ENCODE results near the gene KRI1.

The KRI1 gene

DNA sequence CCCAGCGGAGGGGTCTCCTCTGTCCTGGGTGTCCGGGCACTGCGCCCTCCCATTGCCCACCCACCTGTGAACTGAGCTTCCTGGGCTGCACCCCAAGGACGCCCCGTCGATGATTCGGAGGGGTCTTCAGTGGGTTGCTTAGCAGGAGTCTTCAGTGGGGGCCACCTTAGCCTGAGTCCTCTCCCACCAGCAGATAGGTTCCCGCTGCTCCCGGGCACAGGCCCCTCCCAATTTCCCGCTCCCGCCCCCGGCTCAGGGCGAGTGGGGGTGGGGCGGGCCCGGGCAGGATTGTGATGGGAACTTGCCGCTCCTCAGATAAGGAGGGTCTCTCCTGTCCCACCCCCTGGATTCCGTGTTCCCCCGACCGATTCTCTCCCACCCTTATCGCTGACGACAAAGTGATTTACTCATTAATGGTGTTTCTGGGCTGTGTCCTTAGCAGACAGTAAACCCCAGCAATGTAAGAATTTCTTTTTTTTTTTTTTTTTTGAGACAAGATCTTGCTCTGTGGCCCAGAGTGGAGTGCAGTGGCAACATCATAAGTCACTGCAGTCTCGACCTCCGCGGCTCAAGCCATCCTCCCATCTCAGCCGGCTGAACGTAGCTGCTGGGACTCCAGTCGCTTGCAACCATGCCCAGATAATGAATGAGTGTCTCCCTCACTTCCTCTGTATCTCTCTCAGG lies 47.9 kb downstream of the KRI1 start:
- DNase-seq = peak in 1 of 2 experiments; percentile 15

DNA sequence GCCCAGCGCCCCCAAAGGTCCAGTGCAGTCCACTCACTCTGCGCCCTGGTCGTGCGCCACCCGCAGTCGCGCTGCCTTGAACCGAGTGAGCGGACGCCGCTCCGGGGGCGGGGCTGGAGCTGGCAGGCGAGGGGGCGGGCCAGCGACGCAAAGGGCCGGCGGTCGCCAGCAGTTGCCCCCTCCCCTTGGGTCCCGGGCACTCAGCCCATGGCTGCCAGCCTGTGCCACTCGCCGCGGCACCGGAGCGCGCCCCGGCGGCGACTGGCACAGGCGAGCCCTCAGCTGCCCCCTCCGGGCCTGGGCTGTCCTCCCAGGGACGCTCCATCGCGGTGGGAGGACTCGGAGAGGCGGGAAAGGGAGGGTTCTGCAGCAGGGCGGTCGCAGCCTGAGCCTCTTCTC lies 48.5 kb downstream of the KRI1 start, which contains the start of gene S1PR5:
Gene S1PR5 (minus strand): TSS at position 87 of the 399 bp plus-strand sequence. CDS start 2,436 bp downstream, outside the sequence.
- no peak for DNase-seq

DNA sequence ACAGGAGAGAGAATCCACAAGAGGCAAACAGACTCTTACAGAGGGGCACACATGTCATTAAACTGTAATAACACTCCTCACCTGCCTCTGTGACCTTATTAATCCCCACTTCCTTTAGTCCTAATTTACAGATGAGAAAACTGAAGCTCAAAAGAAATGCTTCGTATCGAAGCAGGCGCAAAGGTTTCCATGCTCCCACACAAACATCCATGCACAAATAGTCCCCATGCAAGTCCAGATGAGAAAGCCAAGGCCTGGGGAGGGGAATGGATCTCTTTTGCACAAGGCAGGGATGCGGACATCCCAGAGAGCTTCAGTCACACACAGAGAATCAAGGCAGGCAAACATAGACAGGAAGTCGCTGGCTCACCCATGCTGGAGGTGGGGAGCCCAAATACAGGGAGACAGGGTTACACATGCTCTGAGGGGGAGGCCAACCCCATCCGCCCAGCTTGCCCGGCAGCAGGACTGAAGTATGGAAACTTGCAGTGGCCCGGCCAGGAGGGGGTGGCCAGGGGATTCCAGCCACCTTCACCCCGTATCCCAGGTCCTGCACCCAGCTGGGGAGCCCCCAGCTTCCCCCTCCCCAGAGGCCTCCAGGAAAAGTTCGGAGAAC lies 49.0 kb downstream of the KRI1 start:
- no peak for DNase-seq

DNA sequence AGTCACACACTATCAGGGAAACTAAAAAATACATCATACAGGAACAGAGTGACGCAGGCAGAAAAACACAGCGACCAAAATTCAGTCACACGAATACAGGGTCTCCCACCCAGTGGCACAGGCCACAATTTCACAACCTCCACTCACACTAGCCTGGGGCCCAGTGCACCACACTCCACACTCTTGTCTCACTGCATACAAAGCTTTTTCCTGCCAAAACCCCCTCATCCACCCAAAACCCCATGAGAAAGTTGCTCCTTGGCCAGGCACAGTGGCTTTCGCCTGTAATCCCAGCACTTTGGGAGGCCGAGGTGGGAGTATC lies 49.8 kb downstream of the KRI1 start:
- DNase-seq = no peak

DNA sequence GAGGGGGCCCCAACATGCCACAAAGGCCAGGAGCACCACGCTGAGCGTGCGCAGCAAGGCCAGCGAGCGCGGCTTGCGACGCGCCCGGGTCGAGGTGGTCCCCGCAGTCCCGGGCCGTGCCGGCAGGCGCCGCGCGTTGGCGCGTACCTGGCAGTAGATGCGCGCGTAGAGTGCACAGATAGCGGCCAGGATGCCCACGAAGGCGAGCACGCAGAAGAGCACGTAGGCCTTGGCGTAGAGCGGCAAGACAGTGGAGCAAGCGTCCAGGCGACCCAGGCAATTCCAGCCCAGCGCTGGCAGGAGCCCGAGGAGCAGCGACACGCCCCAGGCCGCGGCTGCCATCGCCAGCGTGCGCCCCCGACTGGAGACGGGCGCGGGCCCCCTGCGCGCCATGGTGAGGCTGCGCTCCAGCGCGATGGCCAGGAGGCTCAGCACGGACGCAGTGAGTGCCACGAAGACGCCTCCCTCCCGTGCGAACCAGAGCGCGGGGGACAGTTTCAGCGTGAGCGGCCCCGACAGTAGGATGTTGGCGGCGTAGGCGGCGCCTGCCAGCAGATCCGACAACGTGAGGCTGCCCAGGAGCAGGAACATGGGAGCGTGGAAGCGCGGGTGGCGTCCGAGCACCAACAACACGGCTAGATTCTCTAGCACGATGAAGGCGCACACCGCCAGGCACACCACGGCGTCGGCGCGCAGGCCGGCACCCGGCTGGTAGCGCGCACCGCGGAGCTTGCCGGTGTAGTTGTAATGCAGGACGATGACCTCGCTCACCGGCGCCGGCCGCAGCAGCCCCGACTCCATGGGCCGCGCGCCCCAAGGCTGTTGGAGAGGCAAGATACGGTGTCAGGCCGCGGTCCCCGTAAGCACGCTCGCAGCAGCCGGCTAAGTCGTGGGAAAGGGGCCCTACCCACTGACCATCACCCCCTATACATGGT lies 51.3 kb downstream of the KRI1 start:
- peak; percentile 33 to 45 for DNase-seq

DNA sequence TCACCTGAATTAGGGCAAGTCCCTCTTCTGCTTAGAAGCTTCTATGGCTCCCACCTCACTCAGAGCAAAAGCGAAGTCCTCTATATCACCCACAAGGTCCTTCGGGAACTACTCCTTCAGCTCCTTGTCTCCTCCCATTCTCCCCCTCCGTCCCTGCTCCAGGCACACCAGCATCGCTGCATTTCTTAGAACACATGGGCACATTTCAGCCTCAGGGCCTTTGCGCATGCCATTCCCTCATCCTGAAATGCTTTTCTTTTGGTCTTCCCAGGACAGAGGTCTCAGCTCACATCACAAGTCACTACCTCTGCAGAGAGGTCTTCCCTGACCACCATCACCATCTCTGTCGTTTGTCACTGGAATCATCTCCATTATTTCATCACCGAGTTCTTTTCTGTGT lies 52.6 kb downstream of the KRI1 start:
- DNase-seq = no peak

DNA sequence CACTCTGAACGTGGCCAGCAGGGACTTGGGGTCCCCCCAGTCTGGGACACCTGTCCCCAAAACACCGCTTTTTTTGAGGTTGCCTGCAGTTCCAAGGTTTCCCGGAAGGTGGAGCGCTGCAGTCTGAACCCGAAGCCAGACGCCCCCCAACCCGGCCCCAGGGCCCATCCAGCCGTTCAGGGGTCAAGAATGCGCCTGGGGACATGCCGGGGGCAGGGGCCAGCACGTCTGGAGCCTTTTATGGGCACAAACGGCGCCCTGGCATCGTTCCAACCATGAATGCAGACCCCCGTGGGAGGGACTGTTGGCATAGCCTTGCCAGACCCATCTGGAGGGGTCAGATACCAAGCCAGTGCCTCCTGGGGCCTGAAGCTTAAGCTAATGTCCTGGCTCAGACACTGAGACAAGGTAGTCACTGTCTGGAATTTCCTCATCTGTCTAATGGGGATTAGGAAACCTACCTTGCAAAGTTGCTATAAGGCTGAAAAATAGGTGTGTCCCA lies 55.5 kb downstream of the KRI1 start:
- DNase-seq = peak; percentile 71 to 76

DNA sequence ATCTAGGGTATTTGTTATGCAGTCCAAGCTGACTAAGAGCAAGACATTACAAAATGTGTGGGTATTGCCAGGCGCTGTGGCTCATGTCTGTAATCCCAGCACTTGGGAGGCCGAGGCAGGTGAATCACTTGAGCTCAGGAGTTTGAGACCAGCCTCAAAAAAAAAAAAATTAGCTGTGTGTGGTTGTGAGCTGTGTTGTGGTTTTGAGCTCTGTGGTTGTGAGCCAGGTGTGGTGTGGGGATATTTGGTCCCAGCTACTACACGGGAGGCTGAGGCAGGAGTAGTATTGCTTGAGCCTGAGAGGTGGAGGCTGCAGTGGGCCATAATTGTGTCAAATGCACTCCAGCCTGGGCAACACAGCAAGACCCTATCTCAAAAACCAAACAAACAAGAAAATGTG lies 57.1 kb downstream of the KRI1 start:
- DNase-seq = peak; percentile 25 to 59

DNA sequence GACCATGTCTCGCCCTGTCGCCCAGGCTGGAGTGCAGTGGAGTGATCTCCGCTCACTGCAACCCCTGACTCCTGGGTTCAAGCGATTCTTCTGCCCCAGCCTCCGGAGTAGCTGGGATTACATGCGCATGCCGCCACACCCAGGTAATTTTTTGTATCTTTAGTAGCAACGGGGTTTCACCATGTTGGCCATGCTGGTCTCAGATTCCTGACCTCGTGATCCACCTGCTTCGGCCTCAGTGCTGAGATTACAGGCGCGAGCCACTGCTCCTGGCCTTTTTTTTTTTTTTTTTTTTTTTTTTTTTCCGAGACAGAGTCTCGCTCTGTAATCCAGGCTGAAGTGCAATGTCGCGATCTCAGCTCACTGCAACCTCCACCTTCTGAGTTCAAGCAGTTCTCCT lies 57.8 kb downstream of the KRI1 start:
- DNase-seq = no peak

DNA sequence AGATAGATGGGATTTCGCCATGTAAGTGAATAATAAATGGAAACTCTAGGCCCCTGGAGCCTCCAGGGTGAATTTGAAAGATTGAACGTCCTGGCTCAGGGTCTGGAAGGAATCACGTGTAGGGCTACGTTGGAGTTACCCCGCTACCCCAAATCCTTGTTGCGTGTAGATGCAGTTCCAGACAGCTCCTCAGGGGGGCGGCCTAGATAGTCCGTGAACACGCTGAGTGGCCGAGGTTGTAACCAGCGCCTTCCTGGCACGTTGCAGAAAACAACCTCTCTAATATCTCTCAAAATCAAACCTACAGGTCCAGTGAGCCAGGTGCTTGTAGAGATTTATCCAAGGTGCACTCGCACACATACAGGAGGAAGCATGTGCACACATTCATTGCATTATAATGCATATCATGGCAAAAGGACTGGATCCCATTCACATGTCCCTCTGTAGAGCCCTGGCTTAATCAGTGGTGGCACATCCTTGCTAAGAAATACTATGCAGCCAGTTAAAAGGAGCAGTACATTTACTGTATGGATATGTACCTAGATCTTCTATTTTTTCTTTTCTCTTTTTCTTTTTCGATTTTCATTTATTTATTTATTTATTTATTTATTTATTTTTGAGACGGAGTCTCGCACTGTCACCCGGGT lies 60.1 kb downstream of the KRI1 start:
- peak; percentile 92 to 93 for DNase-seq
